Lung (tissue), 12 donors: ENCODE measurements around the gene DDX21. TPM values are rescaled to one million over a fixed set of nuclear protein-coding genes. Genes with fewer than 3 reads are reported as not detected.

Experiments
- ATAC-seq: fragments of 200-7000 bp; cut with Tn5 transposase; one replicate; pipeline ENCODE4 v1.9.1; 2020; ENCODE audit warnings: moderate number of reproducible peaks; ENCODE audit not compliant: insufficient read depth, low FRiP score
- DNase-seq, 3 donors: peaks; one replicate each; pipeline ENCODE4 v3.0.0-alpha.2; 2013 to 2017
- H3K27ac ChIP-seq, 2 donors: one replicate each; pipeline ENCODE4 v1.5.1; 2013; ENCODE audit warnings: mild to moderate bottlenecking in 2 of 2, moderate library complexity in 2 of 2, control low read depth in 1 of 2, inconsistent platforms in 1 of 2, low read depth in 1 of 2, low read length in 1 of 2
- H3K27me3 ChIP-seq, 3 donors: one replicate each; pipeline ENCODE4 v1.5.1; 2013; ENCODE audit warnings: low read length in 2 of 3; ENCODE audit not compliant: control insufficient read depth in 3 of 3, insufficient read depth in 3 of 3
- H3K36me3 ChIP-seq, 4 donors: one replicate each; pipeline ENCODE4 v1.5.1; 2013; ENCODE audit warnings: low read length in 4 of 4, mild to moderate bottlenecking in 1 of 4, moderate library complexity in 1 of 4; ENCODE audit not compliant: control insufficient read depth in 4 of 4, insufficient read depth in 4 of 4
- H3K4me1 ChIP-seq, 5 donors: one replicate each; pipeline ENCODE4 v1.5.1; 2013; ENCODE audit warnings: low read length in 5 of 5, mild to moderate bottlenecking in 2 of 5, moderate library complexity in 1 of 5; ENCODE audit not compliant: control insufficient read depth in 5 of 5, insufficient read depth in 5 of 5
- H3K4me3 ChIP-seq: one replicate; pipeline ENCODE4 v1.5.1; 2013; ENCODE audit warnings: mild to moderate bottlenecking, control low read depth, moderate library complexity
- H3K9ac ChIP-seq, 2 donors: one replicate each; pipeline ENCODE4 v1.5.1; 2013; ENCODE audit warnings: low read length in 2 of 2, control low read depth in 1 of 2; ENCODE audit not compliant: insufficient read depth in 1 of 2
- H3K9me3 ChIP-seq, 4 donors: one replicate each; pipeline ENCODE4 v1.5.1; 2013; ENCODE audit warnings: low read length in 3 of 4, mild to moderate bottlenecking in 1 of 4, moderate library complexity in 1 of 4; ENCODE audit not compliant: control insufficient read depth in 4 of 4, insufficient read depth in 3 of 4
- CTCF ChIP-seq: IDR thresholded peaks from 2 replicates; pipeline ENCODE4 v1.5.1; 2012; ENCODE audit warnings: mild to moderate bottlenecking; ENCODE audit errors: control extremely low read depth, extremely low read depth
- WGBS, 2 donors: extraction: QIAGEN DNeasy Blood & Tissue Kit; methylation state at CpG; one replicate each; pipeline ENCODE4 v1.1.7; 2013; 5-methylcytosine and 5-hydroxymethylcytosine counted together
- polyA plus RNA-seq, 2 donors: library from polyadenylated mRNA; stranded (reverse); fragments of 200-250 nt; gene quantifications; one replicate each; pipeline ENCODE4 v1.2.1, GENCODE V29; 2013
- total RNA-seq, 2 donors: library from RNA; depleted of rRNA in 1 of 2; stranded (reverse); fragments of >200 nt in 1 of 2; gene quantifications; one replicate each; pipeline ENCODE4 v1.2.1, GENCODE V29; 2014 to 2021
- donor health status: control.
- donor health status: control.
- donor health status: Bipolar disorder and iron deficiency.
- donor health status: healthy.
- donor health status: DM: yes; HTN: yes; CAD: no.

Gene DDX21
- total and polyA plus RNA-seq, 4 donors, result 20.6 to 76.6 (median 46.9) TPM

GRCh38 chr10:68981074-68981473, 25.1 kb downstream of the DDX21 start:
- no peak for TF ChIP-seq CTCF

GRCh38 chr10:68982389-68982788, 26.4 kb downstream of the DDX21 start:
- Histone ChIP-seq H3K27ac (no peak overlapping the region), H3K4me3 (no peak overlapping the region), H3K36me3 (peaks cover 0 to 43% (median 25%) of the 10 kb centered on the region in 4 donors), H3K27me3 (no peaks in the 10 kb centered on the region), H3K4me1 (no peaks in the 10 kb centered on the region), H3K9me3 (no peaks in the 10 kb centered on the region), H3K9ac (no peak overlapping the region)
- ATAC-seq (no peak), DNase-seq (no peak)
- no peak for TF ChIP-seq CTCF
- WGBS, 2 donors, result 94 to 96% methylated on average over 11 of the region's 11 CpGs

More at GRCh38 chr10:68981074-68981473, 25.1 kb downstream of the DDX21 start:
- ATAC-seq (no peak), DNase-seq (no peak)
- H3K36me3 ChIP-seq, result peaks cover 0 to 50% (median 30%) of the 10 kb centered on the region in 4 donors
- H3K4me1 ChIP-seq, result no peaks in the 10 kb centered on the region
- no peaks in the 10 kb centered on the region for H3K9me3 ChIP-seq
- no peaks in the 10 kb centered on the region for H3K27me3 ChIP-seq
- no peak overlapping the region for H3K9ac ChIP-seq
- no peak overlapping the region for H3K27ac ChIP-seq
- no peak overlapping the region for H3K4me3 ChIP-seq
- 98 to 100% methylated on average over 1 of the region's 1 CpG for WGBS, 2 donors

- no peaks in the 10 kb centered on the region for H3K27me3 ChIP-seq
- no peak for ATAC-seq
- H3K36me3 ChIP-seq, result peaks cover 0 to 17% (median 8%) of the 10 kb centered on the region in 4 donors
- no peak for TF ChIP-seq CTCF
- peak in 1 of 3 donors; percentile 5 for DNase-seq
- H3K4me1 ChIP-seq, result peaks cover 8 to 19% (median 9%) of the 10 kb centered on the region in 5 donors
- no peaks in the 10 kb centered on the region for H3K9me3 ChIP-seq
- H3K9ac ChIP-seq, result no peak overlapping the region
- H3K4me3 ChIP-seq, result no peak overlapping the region
- H3K27ac ChIP-seq, result no peak overlapping the region
- 66 to 85% methylated on average over 3 of the region's 3 CpGs for WGBS, 2 donors
Observed at GRCh38 chr10:68987611-68988010, 31.6 kb downstream of the DDX21 start.
